K562 (cell line): ENCODE data around the gene DROSHA. TPM values are rescaled to one million over a fixed set of nuclear protein-coding genes. Genes with fewer than 3 reads are reported as not detected.

ENCODE experiments used
- ATAC-seq: fragments of 200-7000 bp; cut with Tn5 transposase; 3 replicates; pipeline ENCODE4 v1.9.1; 2020; ENCODE audit warnings: moderate library complexity
- BruUV-seq: library from RNA; stranded (reverse); fragments of 400-500 nt; replicated peaks from 2 replicates; lab custom pipeline; 2021; lab: Mats Ljungman, UMichigan
- CTCF ChIA-PET: fragments of 300-600 bp; formaldehyde crosslinking; extraction: SDS; loops from one replicate; lab custom pipeline; 2021; ENCODE audit warnings: low intra/inter-chr PET ratio; lab: Yijun Ruan, JAX
- POLR2A ChIA-PET: fragments of 300-600, 350-650 bp; sonication (Branson Sonifier 250); formaldehyde crosslinking; extraction: SDS; loops from one replicate; lab custom pipeline; 2021; ENCODE audit warnings: antibody characterized with exemption, inconsistent platforms; lab: Yijun Ruan, JAX
- DNase-seq, 4 experiments: peaks; one replicate each; pipeline versions ENCODE4 v3.0.0 to v3.0.0-alpha.2; 2011 to 2018; ENCODE audit warnings: low spot score in 3 of 4, mixed read lengths in 3 of 4; ENCODE audit errors: extremely low read depth in 1 of 4
- FAIRE-seq: peaks from 2 replicates; lab custom pipeline; 2011; peaks lifted over from hg19 to GRCh38; lab: Jason Lieb, UNC
- H2AFZ ChIP-seq: 2 replicates; pipeline ENCODE4 v1.6.0; 2011; ENCODE audit warnings: low read depth, low read length, control low read depth, inconsistent platforms
- H3K27ac ChIP-seq: fragments of 200-600 bp; 3 replicates; pipeline ENCODE4 v1.8.0; 2011; ENCODE audit warnings: low read depth, mild to moderate bottlenecking, control low read depth, inconsistent platforms, low read length, moderate library complexity, mixed read lengths; ENCODE audit errors: extremely low read depth
- H3K27me3 ChIP-seq, 2 experiments: fragments of 300-600 bp in 1 of 2; 2 replicates in 1 of 2; 3 replicates in 1 of 2; pipeline versions ENCODE4 v1.6.0 to v1.8.0; 2011; ENCODE audit warnings: inconsistent platforms in 2 of 2, low read length in 2 of 2, mild to moderate bottlenecking in 1 of 2, mixed read lengths in 1 of 2, moderate library complexity in 1 of 2; ENCODE audit not compliant: control insufficient read depth in 2 of 2, insufficient read depth in 2 of 2
- H3K36me3 ChIP-seq: fragments of 300-600 bp; 3 replicates; pipeline ENCODE4 v1.8.0; 2011; ENCODE audit warnings: mild to moderate bottlenecking, low read length, inconsistent platforms; ENCODE audit not compliant: control insufficient read depth, insufficient read depth
- H3K4me1 ChIP-seq, 2 experiments: fragments of 200-600 bp in 1 of 2; replicated peaks in 1 of 2; 2 replicates in 1 of 2; 3 replicates in 1 of 2; pipeline versions ENCODE4 v1.5.1 to v1.8.0; 2011; ENCODE audit warnings: inconsistent platforms in 2 of 2, low read length in 2 of 2, mild to moderate bottlenecking in 1 of 2, mixed read lengths in 1 of 2, moderate library complexity in 1 of 2; ENCODE audit not compliant: control insufficient read depth in 2 of 2, insufficient read depth in 2 of 2
- H3K4me2 ChIP-seq: 2 replicates; pipeline ENCODE4 v1.6.1; 2011; ENCODE audit warnings: low read length, control low read depth, inconsistent platforms, mixed read lengths; ENCODE audit not compliant: insufficient read depth
- H3K4me3 ChIP-seq: fragments of 200-600 bp; sonication (generic), shearing (Covaris generic); 2 replicates; pipeline ENCODE4 v1.5.1; 2016; ENCODE audit warnings: control low read depth, inconsistent platforms
- H3K79me2 ChIP-seq: fragments of 200-600 bp; 3 replicates; pipeline ENCODE4 v1.8.0; 2011; ENCODE audit warnings: low read length, inconsistent platforms; ENCODE audit not compliant: control insufficient read depth, insufficient read depth
- H3K9ac ChIP-seq, 2 experiments: 2 replicates each; pipeline versions ENCODE4 v1.6.0 to v1.6.1; 2011; ENCODE audit warnings: low read depth in 2 of 2, low read length in 2 of 2, control low read depth in 1 of 2, inconsistent platforms in 1 of 2, mild to moderate bottlenecking in 1 of 2, mixed read lengths in 1 of 2; ENCODE audit not compliant: insufficient read depth in 1 of 2
- H3K9me1 ChIP-seq: one replicate; pipeline ENCODE4 v1.6.0; 2011; ENCODE audit warnings: inconsistent platforms, mild to moderate bottlenecking, low read length, moderate library complexity; ENCODE audit not compliant: control insufficient read depth, insufficient read depth
- H3K9me3 ChIP-seq: replicated peaks from 2 replicates; pipeline ENCODE4 v1.5.1; 2011; ENCODE audit warnings: low read depth, low read length, inconsistent platforms; ENCODE audit not compliant: control insufficient read depth, insufficient read depth
- H4K20me1 ChIP-seq: replicated peaks from 2 replicates; pipeline ENCODE4 v1.6.1; 2011; ENCODE audit warnings: low read length, inconsistent platforms, mixed read lengths; ENCODE audit not compliant: control insufficient read depth, insufficient read depth
- ARNT ChIP-seq, 2 experiments: fragments of 450-650 bp; IDR thresholded peaks; 2 replicates each; pipeline ENCODE4 v1.6.1; 2016; ENCODE audit warnings: mild to moderate bottlenecking in 1 of 2
- DDX20 ChIP-seq: fragments of 450-650 bp; IDR thresholded peaks from 2 replicates; pipeline ENCODE4 v1.6.1; 2016; ENCODE audit warnings: missing genetic modification characterization, low read depth, mild to moderate bottlenecking, missing compliant biosample characterization, moderate library complexity
- FOXK1 ChIP-seq: sonication (generic); formaldehyde crosslinking; IDR thresholded peaks from 2 replicates; pipeline ENCODE4 v1.8.0; 2022; ENCODE audit warnings: missing genetic modification reagents, mild to moderate bottlenecking, borderline replicate concordance
- GABPA ChIP-seq: fragments of 200-800 bp; sonication (Bioruptor generic); conservative IDR thresholded peaks from 2 replicates; pipeline ENCODE4 v1.6.1; 2016; ENCODE audit warnings: low read depth, missing genetic modification characterization, missing compliant biosample characterization
- GTF3C2 ChIP-seq: IDR thresholded peaks from 3 replicates; pipeline ENCODE4 v1.6.1; 2011; ENCODE audit warnings: borderline replicate concordance, mild to moderate bottlenecking, moderate library complexity; ENCODE audit not compliant: insufficient read length; ENCODE audit errors: extremely low read depth
- VEZF1 ChIP-seq: fragments of 200-800 bp; sonication (Bioruptor generic); IDR thresholded peaks from 2 replicates; pipeline ENCODE4 v1.6.1; 2017; ENCODE audit warnings: missing genetic modification characterization, missing compliant biosample characterization
- ZFP91 ChIP-seq: sonication (generic); formaldehyde crosslinking; IDR thresholded peaks from 2 replicates; pipeline ENCODE4 v1.8.0; 2022; ENCODE audit warnings: mild to moderate bottlenecking, missing genetic modification reagents
- ZNF75A ChIP-seq: fragments of 450-650 bp; formaldehyde crosslinking; IDR thresholded peaks from 2 replicates; pipeline ENCODE4 v1.4.0; 2020; ENCODE audit warnings: mild to moderate bottlenecking
- WGBS: fragments of 100-300 bp; shearing (Covaris generic); methylation state at CpG from one replicate; pipeline ENCODE4 v1.1.6; 2016; ENCODE audit warnings: low coverage, mixed read lengths; ENCODE audit not compliant: insufficient coverage; ENCODE audit errors: missing lambda C conversion rate; 5-methylcytosine and 5-hydroxymethylcytosine counted together
- in situ Hi-C: fragments of 300-500 bp; cut with MboI; formaldehyde crosslinking; loops from 4 replicates; pipeline ENCODE4 v1.15.0; 2018; ENCODE audit warnings: inconsistent platforms, mixed read lengths
- intact Hi-C: fragments of 100-400 bp; cut with micrococcal nuclease; formaldehyde crosslinking; loops from 2 replicates; pipeline ENCODE4 v1.14.2; 2022
- polyA plus RNA-seq, 8 experiments: library from polyadenylated mRNA; depleted of rRNA in 4 of 8; stranded (reverse) in 5 of 8; unstranded in 3 of 8; fragments of >200 nt; fragmentation: Nextera tagmentation in 2 of 8; fragmentation: Illumina TruSeq in 1 of 8; extraction: Ambion mirVana in 2 of 8; extraction: Trizol in 1 of 8; gene quantifications; 2 replicates each; pipeline versions ENCODE4 v1.2.1 to v1.2.3, GENCODE V29; 2011 to 2014; ENCODE audit warnings: inconsistent platforms in 1 of 8, missing spikeins in 1 of 8
- total RNA-seq, 7 experiments: library from RNA; depleted of rRNA in 6 of 7; stranded (reverse); fragments of >200 nt in 6 of 7; fragmentation: Illumina TruSeq in 2 of 7; extraction: Trizol in 2 of 7; gene quantifications; 2 replicates each; pipeline versions ENCODE4 v1.2.1 to v1.2.3, GENCODE V29; 2011 to 2021; ENCODE audit warnings: low replicate concordance in 1 of 7

DROSHA gene
- total and polyA plus RNA-seq, 9 of the 15 experiments (the other 6 are each of a cell fraction or from before 2014, with no cell fraction given): 52.5 to 109 (median 68.9) TPM

- DNase-seq: no peak
- no peak for ATAC-seq
- POLR2A ChIA-PET: interaction anchor here (1.1 kb wide), 1 partner anchor 21 kb away, joined by 3 read pairs; no protein-coding TSS in a partner anchor
- Histone ChIP-seq H3K27ac (no peak overlapping the region), H2AFZ (no peak overlapping the region), H3K79me2 (no peaks in the 10 kb centered on the region), H3K4me3 (no peak overlapping the region), H3K36me3 (peaks cover 91% of the 10 kb centered on the region), H4K20me1 (no peaks in the 10 kb centered on the region), H3K9me3 (no peaks in the 10 kb centered on the region), H3K9ac (no peak overlapping the region), H3K4me1 (no peaks in the 10 kb centered on the region), H3K27me3 (no peaks in the 10 kb centered on the region), H3K4me2 (no peak overlapping the region), H3K9me1 (no peaks in the 10 kb centered on the region)
- CTCF ChIA-PET: no interaction called here
- 93% methylated on average over 4 of the region's 4 CpGs for WGBS
- TF ChIP-seq GABPA (tag) (no peak), FOXK1 (CRISPR knock-in tag) (no peak), VEZF1 (CRISPR knock-in tag) (no peak), ZFP91 (CRISPR knock-in tag) (no peak), GTF3C2 (no peak), ARNT (IDR thresholded peaks at IDR 0.05) (no peak), ZNF75A (CRISPR knock-in tag) (no peak), DDX20 (tag) (no peak)
- intact Hi-C loops: no loop called here
- in situ Hi-C loops: no loop called here
- no TSS peak for BruUV-seq
- no peak for FAIRE-seq
These were observed 39.0 kb downstream of the DROSHA start for GRCh38 chr5:31492869-31493268.
